ENCODE data around the gene ADGRB2.

The ADGRB2 gene

DNA sequence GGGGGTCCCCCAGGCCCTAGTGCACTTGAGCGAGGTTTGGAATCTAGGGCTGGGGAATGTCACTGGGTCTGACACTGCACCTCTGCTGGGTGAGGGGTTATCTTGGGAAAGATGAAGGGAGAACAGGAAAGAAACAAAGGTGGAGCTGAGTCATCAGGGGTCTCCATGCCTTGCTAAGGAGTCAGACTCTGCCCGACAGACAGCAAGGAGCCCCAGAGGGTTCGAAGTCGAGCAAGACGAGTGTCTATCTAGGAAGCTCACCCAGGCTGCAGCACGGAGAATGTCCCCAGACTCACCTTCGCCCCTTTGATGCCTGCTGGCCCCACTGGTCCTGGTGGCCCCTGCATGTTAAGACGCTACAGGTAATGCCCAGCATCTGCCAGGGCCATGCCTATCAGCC, 78.3 kb downstream of the ADGRB2 start:
- TF ChIP-seq, protein P1, sequence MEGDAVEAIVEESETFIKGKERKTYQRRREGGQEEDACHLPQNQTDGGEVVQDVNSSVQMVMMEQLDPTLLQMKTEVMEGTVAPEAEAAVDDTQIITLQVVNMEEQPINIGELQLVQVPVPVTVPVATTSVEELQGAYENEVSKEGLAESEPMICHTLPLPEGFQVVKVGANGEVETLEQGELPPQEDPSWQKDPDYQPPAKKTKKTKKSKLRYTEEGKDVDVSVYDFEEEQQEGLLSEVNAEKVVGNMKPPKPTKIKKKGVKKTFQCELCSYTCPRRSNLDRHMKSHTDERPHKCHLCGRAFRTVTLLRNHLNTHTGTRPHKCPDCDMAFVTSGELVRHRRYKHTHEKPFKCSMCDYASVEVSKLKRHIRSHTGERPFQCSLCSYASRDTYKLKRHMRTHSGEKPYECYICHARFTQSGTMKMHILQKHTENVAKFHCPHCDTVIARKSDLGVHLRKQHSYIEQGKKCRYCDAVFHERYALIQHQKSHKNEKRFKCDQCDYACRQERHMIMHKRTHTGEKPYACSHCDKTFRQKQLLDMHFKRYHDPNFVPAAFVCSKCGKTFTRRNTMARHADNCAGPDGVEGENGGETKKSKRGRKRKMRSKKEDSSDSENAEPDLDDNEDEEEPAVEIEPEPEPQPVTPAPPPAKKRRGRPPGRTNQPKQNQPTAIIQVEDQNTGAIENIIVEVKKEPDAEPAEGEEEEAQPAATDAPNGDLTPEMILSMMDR (IDR thresholded peaks at IDR 0.05) = no peak

DNA sequence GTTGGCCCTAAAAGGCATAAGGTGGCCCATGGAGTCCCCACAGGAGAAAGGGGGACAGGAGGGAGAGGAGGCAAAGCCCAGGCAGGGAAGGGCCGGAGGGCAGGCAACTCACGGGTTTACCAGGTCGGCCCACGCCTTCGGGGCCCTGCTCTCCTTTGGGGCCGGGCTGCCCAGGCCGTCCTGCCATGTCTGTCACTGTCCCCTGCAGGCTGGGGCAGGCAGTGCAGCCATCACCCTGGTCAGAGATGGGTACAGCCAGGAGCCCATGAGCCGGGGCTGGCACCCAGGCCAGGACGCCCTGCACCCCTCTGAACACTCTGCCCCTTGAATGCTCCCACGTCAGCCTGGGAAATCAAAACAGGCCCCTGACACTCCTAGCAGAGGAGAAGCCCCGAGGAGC, 80.1 kb downstream of the ADGRB2 start:
- TF ChIP-seq, protein P1 (IDR thresholded peaks at IDR 0.05) = peak; percentile 41; the same call in 1 of the 2 replicates

DNA sequence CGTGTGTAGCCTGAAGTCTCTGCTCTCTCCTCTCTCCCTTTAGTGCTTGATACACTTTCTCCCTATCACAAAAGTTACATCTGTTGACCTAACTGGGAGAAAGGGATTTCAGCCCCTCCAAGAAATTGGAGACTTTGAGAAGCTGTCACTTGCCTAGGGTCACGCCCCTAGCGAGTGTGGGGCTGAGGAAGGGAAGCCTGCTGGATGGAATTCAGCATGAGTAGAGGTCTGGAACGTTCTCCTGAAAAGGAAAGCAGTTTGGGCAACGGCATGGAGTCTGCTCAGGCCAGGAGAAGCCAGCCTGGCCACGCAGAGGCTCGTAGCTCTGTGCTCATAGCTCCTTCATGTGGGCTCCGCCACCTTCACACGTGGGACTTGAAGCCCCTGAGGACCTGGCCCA, 82.7 kb downstream of the ADGRB2 start:
- TF ChIP-seq, protein P1 (IDR thresholded peaks at IDR 0.05) = no peak

DNA sequence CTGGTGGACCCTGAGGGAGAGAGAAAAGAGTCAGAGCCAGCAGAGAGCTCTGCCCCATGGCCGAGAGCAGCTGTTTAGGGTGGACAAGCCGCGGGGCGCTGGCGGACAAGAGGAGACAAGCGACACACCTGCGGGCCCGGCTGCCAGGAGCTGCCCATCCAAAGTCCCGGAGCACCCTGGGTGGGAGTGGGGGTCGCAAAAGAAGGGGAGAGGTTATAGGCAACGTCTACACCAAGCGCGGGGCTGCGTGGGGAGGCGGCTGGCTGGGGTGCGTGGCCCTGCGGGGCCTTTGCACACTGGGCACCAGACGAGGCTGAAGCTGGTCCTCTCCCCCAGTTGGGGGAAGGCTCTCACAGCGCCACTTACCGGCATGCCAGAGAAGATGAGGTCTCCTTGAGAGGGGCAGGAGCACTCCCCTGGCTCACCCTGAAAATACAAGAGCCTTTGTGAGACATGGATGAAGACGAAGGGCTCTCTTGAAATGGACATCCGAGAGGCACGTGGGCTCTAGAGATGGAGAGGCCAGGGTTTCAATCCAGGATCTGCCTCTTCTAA, 84.4 kb downstream of the ADGRB2 start:
- TF ChIP-seq, protein P1 (IDR thresholded peaks at IDR 0.05) = no peak

DNA sequence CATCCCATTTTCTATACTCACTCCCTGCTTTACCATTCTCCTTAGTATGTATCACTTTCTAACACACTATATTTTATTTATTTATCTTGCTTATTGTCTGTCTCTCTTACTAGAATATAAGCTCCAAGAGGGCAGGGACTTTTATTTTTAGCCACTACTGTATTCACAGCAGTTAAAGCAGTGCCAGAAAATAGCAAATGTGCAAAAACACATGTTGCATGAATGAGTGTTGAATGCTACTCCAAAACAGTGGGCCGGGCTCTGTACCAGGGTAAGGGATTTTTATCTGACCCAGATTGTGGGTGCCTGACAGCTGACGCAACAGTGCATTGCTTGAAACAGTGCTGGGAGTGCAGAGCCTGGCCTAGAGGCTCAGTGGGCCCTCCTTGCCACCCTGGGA, 85.0 kb downstream of the ADGRB2 start:
- TF ChIP-seq, protein P1 (IDR thresholded peaks at IDR 0.05) = no peak

DNA sequence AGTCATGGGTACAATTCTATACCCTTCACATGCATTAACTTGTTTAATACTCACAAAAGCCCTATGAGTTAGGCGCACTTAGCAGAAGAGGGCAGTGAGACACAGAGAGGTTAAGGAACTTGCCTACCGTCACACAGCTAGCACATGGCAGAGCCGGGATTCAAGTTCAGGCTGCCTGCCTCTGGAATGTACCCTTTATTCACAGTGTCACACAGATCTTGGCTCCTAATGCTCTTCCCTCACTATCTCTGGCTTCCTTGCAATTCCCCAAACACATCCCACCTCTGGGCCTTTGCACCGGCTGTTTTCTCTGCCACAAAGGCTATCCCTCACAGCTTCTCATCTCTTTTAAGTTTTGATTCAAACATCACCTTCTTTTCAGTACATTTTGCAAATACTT, 85.5 kb downstream of the ADGRB2 start:
- TF ChIP-seq, protein P1 (IDR thresholded peaks at IDR 0.05) = no peak

DNA sequence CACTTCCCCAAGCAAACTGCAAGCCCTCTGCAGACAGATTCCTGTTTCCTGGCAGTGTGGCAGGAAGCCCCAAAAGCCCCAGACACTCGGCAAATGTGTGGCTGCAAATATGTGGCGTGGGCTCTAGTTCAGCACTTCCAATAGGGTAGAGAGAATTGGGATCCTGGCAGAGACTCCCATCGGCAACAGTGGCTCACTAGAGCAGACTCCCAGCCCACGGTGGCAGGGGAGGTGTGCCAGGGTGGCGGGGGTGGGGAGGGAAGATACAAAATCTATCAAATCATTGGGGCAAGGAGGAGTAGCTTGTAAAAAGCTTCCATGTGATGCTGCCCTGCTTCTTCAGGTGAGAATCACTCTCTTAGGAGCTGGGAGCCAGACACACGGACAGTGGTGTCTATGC, 86.2 kb downstream of the ADGRB2 start:
- TF ChIP-seq, protein P1 (IDR thresholded peaks at IDR 0.05) = no peak

DNA sequence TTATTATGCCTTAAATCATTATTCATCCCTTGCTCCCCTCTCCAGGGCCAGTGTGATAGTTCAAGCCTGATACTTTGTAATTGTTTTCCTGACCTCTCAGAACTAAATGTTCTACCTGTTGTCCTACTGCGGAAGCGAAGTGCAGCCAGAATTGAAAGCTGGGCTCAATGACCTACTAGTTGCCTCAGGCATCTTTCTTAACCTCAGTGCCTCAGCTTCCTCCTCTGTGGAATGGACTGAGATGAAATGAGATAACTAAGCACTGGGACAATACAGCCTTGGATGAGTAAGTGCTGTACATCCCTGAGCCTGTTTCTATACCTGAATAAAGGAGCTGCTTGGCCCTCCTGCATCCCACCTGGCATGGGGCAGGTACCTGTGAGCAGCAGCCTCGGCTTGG, 86.7 kb downstream of the ADGRB2 start:
- TF ChIP-seq, protein P1 (IDR thresholded peaks at IDR 0.05) = no peak
